ENCODE data around the gene FREM1. TPM values are rescaled to one million over a fixed set of nuclear protein-coding genes. Genes with fewer than 3 reads are reported as not detected.

Gene FREM1
- total and polyA plus RNA-seq, 2 of the 13 experiments (the other 11 are each of a cell fraction or from before 2014, with no cell fraction given) = 64.3 to 202 TPM

GRCh38 chr9:14693251-14693861 is 216.9 kb downstream of the FREM1 start, which contains the start of gene ZDHHC21 (continued):
- TF ChIP-seq ZNF800 (CRISPR knock-in tag; IDR thresholded peaks at IDR 0.05) (peak; percentile 72; the same call in 1 of the 2 replicates), HCFC1 (IDR thresholded peaks at IDR 0.05; ENCODE audit: low read depth, low read length) (no peak), ZNF546 (CRISPR knock-in tag; conservative IDR thresholded peaks at IDR 0.05) (no peak), LBX2 (CRISPR knock-in tag; IDR thresholded peaks at IDR 0.05; ENCODE audit: borderline replicate concordance) (no peak), FOXA3 (CRISPR knock-in tag; IDR thresholded peaks at IDR 0.05) (0 out of 2 replicates have a peak, but pooled peaks have one; percentile 6), ZIK1 (CRISPR knock-in tag; IDR thresholded peaks at IDR 0.05; ENCODE audit: borderline replicate concordance, low read depth) (no peak), ZNF512 (CRISPR knock-in tag; IDR thresholded peaks at IDR 0.05) (no peak), SP1 (IDR thresholded peaks at IDR 0.05) (no peak), SP1 (CRISPR knock-in tag; IDR thresholded peaks at IDR 0.05) (no peak), KLF6 (CRISPR knock-in tag; IDR thresholded peaks at IDR 0.05) (peak; percentile 88; the same call in 1 of the 2 replicates), ZFP1 (CRISPR knock-in tag; IDR thresholded peaks at IDR 0.05) (no peak), TBX2 (CRISPR knock-in tag; IDR thresholded peaks at IDR 0.05; ENCODE audit: borderline replicate concordance) (peak; percentile 74; the same call in 1 of the 2 replicates), MXI1 (IDR thresholded peaks at IDR 0.05; ENCODE audit: borderline replicate concordance, low read depth, low read length) (0 out of 3 replicates have a peak, but pooled peaks have one; percentile 10), TBX3 (IDR thresholded peaks at IDR 0.05; ENCODE audit: borderline replicate concordance) (no peak), ZNF790 (CRISPR knock-in tag; IDR thresholded peaks at IDR 0.05; ENCODE audit: borderline replicate concordance) (peak; percentile 67; the same call in 1 of the 2 replicates), ZNF264 (CRISPR knock-in tag; IDR thresholded peaks at IDR 0.05) (no peak), SALL2 (CRISPR knock-in tag; IDR thresholded peaks at IDR 0.05) (peak; percentile 51; the same call in 1 of the 2 replicates), RORA (CRISPR knock-in tag; IDR thresholded peaks at IDR 0.05) (no peak), MAX (IDR thresholded peaks at IDR 0.05) (peak; percentile 91), ZNF607 (CRISPR knock-in tag; IDR thresholded peaks at IDR 0.05; ENCODE audit: borderline replicate concordance) (peak; percentile 92), ZMYM4 (CRISPR knock-in tag; IDR thresholded peaks at IDR 0.05) (peak; percentile 75), AKAP8 (CRISPR knock-in tag; IDR thresholded peaks at IDR 0.05) (0 out of 2 replicates have a peak, but pooled peaks have one; percentile 30), ZNF24 (IDR thresholded peaks at IDR 0.05) (no peak), GMEB1 (CRISPR knock-in tag; IDR thresholded peaks at IDR 0.05; ENCODE audit: borderline replicate concordance) (peak; percentile 58; the same call in 1 of the 2 replicates), XBP1 (CRISPR knock-in tag; IDR thresholded peaks at IDR 0.05) (no peak), TEAD2 (CRISPR knock-in tag; IDR thresholded peaks at IDR 0.05) (no peak)
